Activated naive CD8-positive, alpha-beta T cell treated with anti-CD3 and anti-CD28 coated beads, Interleukin-2, amount 50 U/mL, for 24 hours (primary cell): Measurements from ENCODE around the gene NOTCH2.

ENCODE experiments used
- ATAC-seq: fragments of 150-1000 bp; cut with Tn5 transposase; one replicate; pipeline ENCODE4 v1.10.0; 2021
- DNase-seq: peaks from one replicate; pipeline ENCODE4 v3.0.0; 2021
- H3K27ac Mint-ChIP-seq: one replicate; pipeline ENCODE4 v1.8.0; 2021; ENCODE audit warnings: mild to moderate bottlenecking, mixed read lengths
- H3K27me3 Mint-ChIP-seq: one replicate; pipeline ENCODE4 v1.8.0; 2021; ENCODE audit warnings: mixed read lengths
- H3K36me3 Mint-ChIP-seq: one replicate; pipeline ENCODE4 v1.8.0; 2021; ENCODE audit warnings: low read depth, mixed read lengths
- H3K4me1 Mint-ChIP-seq: one replicate; pipeline ENCODE4 v1.8.0; 2021; ENCODE audit warnings: mixed read lengths
- H3K4me3 Mint-ChIP-seq: one replicate; pipeline ENCODE4 v1.8.0; 2021; ENCODE audit warnings: mild to moderate bottlenecking, moderate library complexity, mixed read lengths
- H3K9me3 Mint-ChIP-seq: one replicate; pipeline ENCODE4 v1.8.0; 2021; ENCODE audit warnings: mixed read lengths

NOTCH2 gene

DNA sequence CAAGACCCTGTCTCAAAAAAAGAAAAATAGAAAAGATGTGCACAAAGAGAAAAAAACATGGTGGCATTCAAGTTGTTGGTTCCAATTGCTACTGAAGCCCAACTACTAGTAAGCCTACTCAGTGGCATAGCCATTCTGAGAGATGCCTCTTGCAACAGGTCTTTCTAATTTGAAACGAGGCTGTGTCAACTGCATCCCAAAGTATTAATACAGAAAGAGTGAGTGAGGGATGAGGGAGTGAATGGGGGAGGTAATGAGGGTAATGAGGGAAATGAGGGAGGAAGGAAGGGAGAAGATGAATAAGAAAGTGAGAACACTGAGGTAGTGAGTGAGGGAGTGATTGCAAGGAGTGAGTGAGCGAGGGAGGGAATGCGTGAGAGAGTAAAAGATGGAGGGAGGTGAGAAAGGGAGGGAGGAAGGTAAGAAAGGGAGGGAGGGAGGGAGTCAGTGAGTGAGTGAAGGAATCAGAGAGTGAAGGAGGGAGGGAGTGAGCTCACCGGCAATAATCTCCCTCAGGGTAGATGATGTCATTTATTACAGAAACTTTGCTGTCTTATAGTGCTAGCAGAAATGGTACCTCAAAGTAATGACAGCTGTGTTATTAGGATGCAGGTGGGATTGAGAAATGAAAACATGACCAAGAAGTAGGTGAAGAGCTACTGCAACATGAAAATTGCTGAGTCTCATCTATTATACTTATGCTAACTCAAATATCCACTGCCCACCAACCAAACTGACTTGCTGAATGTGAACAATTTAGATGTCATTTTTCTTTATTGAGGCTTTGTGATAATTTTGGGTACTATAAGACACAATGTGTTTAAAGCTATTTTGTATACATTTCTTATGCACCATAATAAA is 97.5 kb downstream of the NOTCH2 start:
- no peaks in the 10 kb centered on the region for H3K9me3 Mint-ChIP-seq
- H3K4me1 Mint-ChIP-seq = peaks cover 7% of the 10 kb centered on the region
- no peaks in the 10 kb centered on the region for H3K27me3 Mint-ChIP-seq
- DNase-seq (no peak), ATAC-seq (no peak)
- H3K36me3 Mint-ChIP-seq = peaks cover 27% of the 10 kb centered on the region
- H3K27ac Mint-ChIP-seq = no peak overlapping the region
- no peak overlapping the region for H3K4me3 Mint-ChIP-seq

DNA sequence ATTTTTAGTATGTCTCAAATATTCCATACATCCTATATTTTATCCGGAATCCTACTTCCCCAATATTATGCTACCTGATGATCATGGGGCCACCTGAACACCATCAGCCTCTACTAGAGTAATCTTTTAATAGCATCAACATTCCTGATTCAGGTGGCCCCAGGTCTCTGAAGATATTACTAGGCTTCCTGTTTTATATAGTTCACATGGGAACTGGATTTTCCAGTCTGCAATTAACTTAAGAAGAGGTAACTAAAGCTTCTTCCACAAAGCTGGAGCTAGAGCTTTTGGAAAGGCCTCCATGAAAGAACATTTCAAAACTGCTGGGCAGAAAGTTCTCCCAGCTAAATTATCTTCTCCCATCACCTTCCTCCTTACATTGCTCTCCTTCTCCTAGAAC is 100.9 kb downstream of the NOTCH2 start:
- DNase-seq (no peak), ATAC-seq (no peak)
- H3K27me3 Mint-ChIP-seq = no peaks in the 10 kb centered on the region
- no peak overlapping the region for H3K27ac Mint-ChIP-seq
- H3K36me3 Mint-ChIP-seq = peaks cover 38% of the 10 kb centered on the region
- no peaks in the 10 kb centered on the region for H3K9me3 Mint-ChIP-seq
- no peak overlapping the region for H3K4me3 Mint-ChIP-seq
- peaks cover 6% of the 10 kb centered on the region for H3K4me1 Mint-ChIP-seq

DNA sequence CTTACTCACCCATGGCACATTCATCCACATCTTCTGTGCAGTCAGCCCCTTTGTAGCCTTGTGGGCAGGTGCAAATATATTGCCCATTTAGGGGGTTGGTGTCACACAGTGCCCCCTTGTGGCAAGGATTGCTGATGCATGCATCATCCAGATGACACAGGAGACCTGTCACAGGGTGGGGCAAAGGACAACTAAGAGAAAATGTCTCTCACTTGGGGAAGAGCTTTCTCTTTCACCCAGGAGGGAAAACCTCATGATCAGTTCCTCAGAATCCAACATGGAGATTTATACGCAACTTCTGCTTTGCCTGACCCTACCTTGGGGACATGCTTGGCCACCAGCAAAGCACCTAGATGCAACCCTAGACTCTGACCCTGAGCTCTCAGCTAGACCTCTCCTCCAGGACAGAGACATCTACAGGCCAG is 101.4 kb downstream of the NOTCH2 start:
- H3K4me1 Mint-ChIP-seq = peaks cover 6% of the 10 kb centered on the region
- no peak overlapping the region for H3K4me3 Mint-ChIP-seq
- H3K27me3 Mint-ChIP-seq = no peaks in the 10 kb centered on the region
- H3K36me3 Mint-ChIP-seq = peaks cover 38% of the 10 kb centered on the region
- peak; percentile 83 for DNase-seq
- no peaks in the 10 kb centered on the region for H3K9me3 Mint-ChIP-seq
- H3K27ac Mint-ChIP-seq = no peak overlapping the region
- peak; percentile 97 for ATAC-seq

DNA sequence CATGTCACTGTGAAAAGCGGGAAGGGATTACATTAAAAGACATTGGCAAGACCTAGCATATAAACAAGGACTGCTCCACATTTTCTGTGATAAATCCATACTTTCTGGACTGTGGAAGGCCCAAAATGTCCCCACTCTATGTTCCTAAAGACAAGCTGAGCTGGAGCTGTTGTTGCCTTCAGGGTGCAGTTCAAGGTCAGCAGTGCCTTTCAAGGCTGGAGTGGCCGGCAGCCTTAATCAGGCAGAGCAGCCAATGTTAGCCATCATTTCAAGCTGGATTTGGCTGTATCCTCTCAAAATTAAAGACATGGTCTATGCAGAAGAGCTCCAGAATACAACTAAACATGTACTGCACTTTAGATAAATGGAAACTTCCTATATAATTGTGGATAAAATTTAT is 102.8 kb downstream of the NOTCH2 start:
- Mint-ChIP-seq H3K36me3 (peaks cover 45% of the 10 kb centered on the region), H3K4me3 (no peak overlapping the region), H3K27me3 (no peaks in the 10 kb centered on the region), H3K4me1 (peaks cover 6% of the 10 kb centered on the region), H3K9me3 (no peaks in the 10 kb centered on the region), H3K27ac (no peak overlapping the region)
- DNase-seq (no peak), ATAC-seq (no peak)

DNA sequence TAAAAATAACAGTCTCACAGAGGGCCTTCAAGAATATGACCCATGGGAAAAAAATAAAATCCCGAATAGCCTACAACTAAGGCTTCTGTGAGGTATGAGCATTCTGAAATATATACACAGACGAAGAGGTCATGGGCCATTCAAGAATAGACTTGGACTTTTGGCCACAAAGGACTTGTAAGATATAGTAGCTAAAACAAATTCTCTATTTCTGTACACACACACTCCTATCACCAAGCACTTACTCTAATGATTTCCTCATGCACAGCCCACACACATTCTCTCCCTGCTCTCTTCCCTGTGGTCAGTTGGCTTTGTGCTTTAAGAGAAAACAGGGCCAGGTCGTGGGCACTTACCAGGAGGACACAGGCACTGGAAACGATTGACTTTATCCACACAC is 103.4 kb downstream of the NOTCH2 start:
- Mint-ChIP-seq H3K36me3 (peaks cover 39% of the 10 kb centered on the region), H3K27me3 (no peaks in the 10 kb centered on the region), H3K4me3 (no peak overlapping the region), H3K4me1 (peaks cover 6% of the 10 kb centered on the region), H3K9me3 (no peaks in the 10 kb centered on the region), H3K27ac (no peak overlapping the region)
- no peak for DNase-seq
- ATAC-seq = no peak

DNA sequence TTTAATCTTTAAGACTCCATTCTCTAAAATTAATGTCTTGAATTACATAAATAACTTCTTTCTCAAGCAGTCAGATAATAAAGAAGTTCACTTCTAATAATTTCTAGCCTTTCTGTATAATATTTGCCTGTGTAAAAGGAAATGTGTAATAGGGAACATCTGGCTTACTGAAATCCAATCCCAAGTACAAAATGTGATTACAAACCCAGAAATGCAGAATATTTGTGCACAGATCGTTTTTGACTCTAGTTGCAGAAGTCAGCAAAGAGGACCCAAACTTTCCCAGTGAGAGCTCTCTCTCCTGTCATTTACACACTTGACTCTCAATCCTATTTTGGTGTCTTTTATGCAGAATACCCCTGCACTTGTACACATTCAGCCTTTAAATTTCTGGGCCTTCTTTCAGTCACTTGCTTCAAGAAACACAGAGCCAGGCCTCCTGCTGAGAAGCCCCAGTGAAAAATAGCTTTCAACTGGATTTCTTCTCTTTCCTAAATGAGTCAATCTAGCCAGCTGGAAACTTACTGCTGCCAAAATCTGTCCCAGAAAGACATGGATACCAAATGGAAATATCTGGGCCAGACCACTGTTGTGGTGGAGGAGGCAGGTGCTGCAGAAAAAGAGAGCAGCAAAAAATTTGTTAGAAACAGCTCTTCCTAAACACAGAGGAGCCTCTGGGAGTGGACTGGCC is 104.6 kb downstream of the NOTCH2 start:
- H3K36me3 Mint-ChIP-seq = peaks cover 38% of the 10 kb centered on the region
- H3K4me3 Mint-ChIP-seq = no peak overlapping the region
- H3K27ac Mint-ChIP-seq = no peak overlapping the region
- no peak for DNase-seq
- no peaks in the 10 kb centered on the region for H3K9me3 Mint-ChIP-seq
- no peaks in the 10 kb centered on the region for H3K27me3 Mint-ChIP-seq
- no peak for ATAC-seq
- peaks cover 6% of the 10 kb centered on the region for H3K4me1 Mint-ChIP-seq

DNA sequence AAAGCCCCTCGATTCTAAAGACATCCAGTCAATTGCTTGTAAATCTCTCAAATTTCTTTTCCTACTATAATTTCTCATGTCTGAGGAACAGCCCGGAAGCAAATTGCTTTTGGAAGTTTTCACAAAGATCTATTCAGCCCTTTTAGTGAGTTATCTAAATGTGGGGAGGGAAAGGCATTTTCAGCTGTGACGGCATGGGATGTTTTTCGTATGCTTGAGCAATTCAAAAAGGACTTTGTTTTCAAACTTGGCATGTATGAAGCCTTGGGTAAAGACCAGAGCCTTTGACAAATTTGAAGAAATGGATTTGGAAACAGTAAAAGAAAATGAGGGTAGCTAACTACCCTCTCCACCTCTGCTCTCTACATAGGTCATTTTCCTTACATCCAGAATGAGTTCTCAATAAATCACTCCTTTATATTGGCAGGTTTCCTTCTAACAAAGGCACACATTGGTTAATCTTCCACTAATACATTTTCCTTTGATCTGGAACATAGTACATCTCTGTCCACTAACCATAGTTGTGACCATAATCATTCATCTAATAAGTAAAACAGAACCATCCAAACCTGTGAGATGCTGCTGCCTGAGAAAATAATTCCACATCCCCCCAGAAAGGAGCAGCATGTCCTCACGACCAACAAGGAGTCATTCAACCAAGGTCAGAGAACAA is 107.0 kb downstream of the NOTCH2 start:
- Mint-ChIP-seq H3K4me1 (no peaks in the 10 kb centered on the region), H3K4me3 (no peak overlapping the region), H3K27me3 (no peaks in the 10 kb centered on the region), H3K36me3 (peaks cover 33% of the 10 kb centered on the region), H3K27ac (no peak overlapping the region), H3K9me3 (no peaks in the 10 kb centered on the region)
- ATAC-seq = no peak
- DNase-seq = no peak

DNA sequence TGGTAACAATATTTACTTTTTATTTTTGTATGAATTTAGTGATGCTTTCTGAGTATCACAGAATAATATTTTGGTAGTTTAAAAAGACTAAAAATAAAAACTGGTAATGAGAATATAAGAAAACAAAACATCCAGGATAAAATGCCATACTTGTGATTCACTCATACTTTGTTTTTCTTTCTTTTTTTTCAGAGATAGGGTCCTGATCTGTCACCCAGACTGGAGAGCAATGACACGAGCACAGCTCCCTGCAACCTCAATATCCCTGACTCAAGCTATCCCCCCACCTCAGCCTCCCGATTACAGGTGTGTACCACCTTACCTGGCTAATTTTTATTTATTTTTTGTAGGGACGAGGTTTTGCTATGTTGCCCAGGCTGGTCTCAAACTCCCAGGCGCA is 109.0 kb downstream of the NOTCH2 start:
- DNase-seq (no peak), ATAC-seq (no peak)
- no peak overlapping the region for H3K27ac Mint-ChIP-seq
- peaks cover 4% of the 10 kb centered on the region for H3K4me1 Mint-ChIP-seq
- peaks cover 20% of the 10 kb centered on the region for H3K36me3 Mint-ChIP-seq
- H3K4me3 Mint-ChIP-seq = no peak overlapping the region
- no peaks in the 10 kb centered on the region for H3K27me3 Mint-ChIP-seq
- H3K9me3 Mint-ChIP-seq = no peaks in the 10 kb centered on the region

DNA sequence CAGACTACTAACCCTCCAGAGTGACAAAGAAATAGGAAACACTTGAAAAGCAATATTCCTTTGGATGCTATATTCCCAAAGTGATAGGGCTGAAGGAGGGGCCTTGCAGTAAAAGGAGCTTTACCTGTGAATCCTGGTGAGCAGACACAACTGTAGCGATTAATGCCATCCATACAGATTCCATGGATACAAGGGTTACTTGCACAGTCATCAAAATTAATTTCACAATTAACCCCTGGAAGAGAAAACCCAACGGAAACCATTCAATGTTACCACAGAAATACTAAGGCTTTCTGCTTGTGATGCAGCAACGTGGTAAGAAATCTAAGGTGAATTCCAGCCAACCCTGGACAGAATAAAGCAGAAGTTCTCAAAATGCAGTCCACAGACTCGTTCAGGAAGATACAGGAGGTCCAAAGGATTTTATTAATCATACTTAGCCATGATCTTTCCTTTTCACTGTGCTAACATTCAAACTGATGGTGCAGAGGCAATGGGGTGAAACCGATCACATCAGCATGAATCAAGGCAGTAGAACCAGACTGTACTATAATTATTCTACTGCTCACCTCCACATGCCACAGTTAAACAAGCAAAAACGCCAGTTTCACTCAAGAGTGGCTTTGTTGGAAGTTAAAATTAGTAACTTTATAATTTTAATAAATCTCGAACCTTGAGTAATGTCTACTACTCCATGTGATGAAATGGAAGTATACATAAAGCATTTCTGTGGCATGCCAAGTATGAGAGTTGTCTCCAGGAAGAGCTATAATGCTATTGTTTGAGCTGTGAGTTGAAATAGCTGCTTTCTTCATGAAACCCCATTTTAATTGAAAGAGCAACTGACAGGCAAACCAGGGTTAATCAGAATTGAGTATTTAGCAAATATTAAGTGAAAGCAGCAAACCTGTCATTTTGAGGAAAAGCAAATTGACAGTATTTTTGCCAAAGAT is 109.9 kb downstream of the NOTCH2 start:
- no peak for DNase-seq
- H3K27ac Mint-ChIP-seq = no peak overlapping the region
- H3K27me3 Mint-ChIP-seq = no peaks in the 10 kb centered on the region
- peaks cover 4% of the 10 kb centered on the region for H3K4me1 Mint-ChIP-seq
- no peak for ATAC-seq
- no peaks in the 10 kb centered on the region for H3K9me3 Mint-ChIP-seq
- peaks cover 14% of the 10 kb centered on the region for H3K36me3 Mint-ChIP-seq
- H3K4me3 Mint-ChIP-seq = no peak overlapping the region

DNA sequence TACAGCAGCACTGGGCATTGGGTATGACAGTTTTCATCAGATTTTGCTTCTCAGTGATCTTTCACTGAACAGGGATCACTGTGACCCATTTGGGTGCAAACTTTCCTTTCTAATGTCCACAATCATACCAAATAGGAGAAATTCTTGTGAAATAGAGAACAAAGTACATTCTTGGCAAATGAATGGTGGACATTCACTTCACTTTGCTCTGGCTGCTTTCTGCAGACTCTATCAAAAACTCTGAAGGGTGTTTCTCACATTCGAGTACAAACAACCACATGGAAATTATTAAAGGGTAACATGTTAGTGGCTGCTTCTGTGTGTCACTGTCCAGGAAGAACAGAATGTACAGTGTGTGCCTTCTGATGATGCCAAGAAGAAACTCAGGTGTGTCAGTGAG is 111.2 kb downstream of the NOTCH2 start:
- Mint-ChIP-seq H3K27ac (no peak overlapping the region), H3K4me1 (peaks cover 4% of the 10 kb centered on the region), H3K4me3 (no peak overlapping the region), H3K36me3 (peaks cover 15% of the 10 kb centered on the region), H3K27me3 (no peaks in the 10 kb centered on the region), H3K9me3 (no peaks in the 10 kb centered on the region)
- ATAC-seq (no peak), DNase-seq (no peak)

DNA sequence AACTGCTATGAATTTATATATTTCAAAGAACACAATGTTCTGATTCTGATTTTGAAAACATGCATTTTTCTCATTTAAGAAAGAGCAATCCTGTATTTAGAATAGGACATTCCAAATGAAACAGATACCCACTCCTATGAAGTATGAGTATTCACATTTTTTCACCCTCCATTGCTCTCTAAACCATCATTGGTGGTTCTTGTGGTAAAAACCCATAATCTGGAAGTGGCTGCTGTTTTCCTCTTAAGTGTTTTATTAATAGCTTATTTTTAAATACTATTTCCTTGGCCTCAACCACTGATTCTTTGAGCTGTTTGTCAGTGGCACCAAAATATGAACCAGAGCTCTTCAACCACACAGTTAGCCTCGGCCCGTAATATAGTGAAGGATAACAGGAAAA is 113.2 kb downstream of the NOTCH2 start:
- DNase-seq = no peak
- no peak overlapping the region for H3K4me3 Mint-ChIP-seq
- no peak for ATAC-seq
- no peak overlapping the region for H3K27ac Mint-ChIP-seq
- H3K27me3 Mint-ChIP-seq = no peaks in the 10 kb centered on the region
- H3K36me3 Mint-ChIP-seq = peaks cover 9% of the 10 kb centered on the region
- peaks cover 4% of the 10 kb centered on the region for H3K4me1 Mint-ChIP-seq
- H3K9me3 Mint-ChIP-seq = no peaks in the 10 kb centered on the region

DNA sequence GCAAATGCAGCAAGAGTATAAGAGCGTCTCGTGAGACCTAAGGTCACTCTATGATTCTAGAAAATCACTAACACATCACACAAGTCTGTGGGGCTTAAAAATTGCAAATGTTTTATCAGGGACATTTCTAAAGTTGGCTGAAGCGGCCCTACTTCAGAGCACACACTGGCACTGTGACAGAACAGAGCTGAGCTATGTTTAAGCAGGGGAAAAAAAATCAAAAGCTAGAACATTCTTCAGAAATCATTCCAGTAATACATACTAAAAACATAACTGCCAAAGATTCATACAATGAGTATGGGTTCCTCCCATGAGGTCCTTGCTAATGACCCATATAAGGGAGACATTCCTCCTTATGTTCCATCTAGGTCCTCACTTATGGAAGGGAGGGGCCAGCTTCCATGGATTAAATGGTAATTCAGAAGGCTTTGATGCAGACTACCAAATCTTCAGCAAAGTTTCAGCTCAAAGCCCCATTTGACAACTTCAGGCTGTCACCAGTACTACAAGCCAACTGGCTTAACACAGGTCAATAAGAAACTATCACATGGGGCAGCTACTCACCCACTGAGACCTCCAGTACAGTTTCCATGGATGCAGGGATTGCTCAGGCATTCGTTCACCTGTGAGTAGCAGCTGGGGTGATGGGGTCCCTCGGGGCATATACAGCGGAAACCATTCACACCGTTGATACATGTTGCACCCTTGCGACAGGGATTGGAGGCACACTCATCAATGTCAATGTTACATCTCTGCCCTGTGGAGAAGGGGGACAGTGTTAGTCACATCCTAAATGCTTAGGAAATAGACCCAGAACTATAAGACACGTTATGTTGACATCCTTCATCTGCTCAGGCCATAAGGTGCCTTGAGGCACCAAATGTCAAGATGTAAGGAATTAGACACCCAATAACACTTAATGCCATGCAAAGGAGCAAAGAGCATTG is 114.7 kb downstream of the NOTCH2 start:
- Mint-ChIP-seq H3K36me3 (peaks cover 10% of the 10 kb centered on the region), H3K27ac (no peak overlapping the region), H3K9me3 (no peaks in the 10 kb centered on the region), H3K27me3 (no peaks in the 10 kb centered on the region), H3K4me1 (peaks cover 4% of the 10 kb centered on the region), H3K4me3 (no peak overlapping the region)
- ATAC-seq = no peak
- DNase-seq = no peak

DNA sequence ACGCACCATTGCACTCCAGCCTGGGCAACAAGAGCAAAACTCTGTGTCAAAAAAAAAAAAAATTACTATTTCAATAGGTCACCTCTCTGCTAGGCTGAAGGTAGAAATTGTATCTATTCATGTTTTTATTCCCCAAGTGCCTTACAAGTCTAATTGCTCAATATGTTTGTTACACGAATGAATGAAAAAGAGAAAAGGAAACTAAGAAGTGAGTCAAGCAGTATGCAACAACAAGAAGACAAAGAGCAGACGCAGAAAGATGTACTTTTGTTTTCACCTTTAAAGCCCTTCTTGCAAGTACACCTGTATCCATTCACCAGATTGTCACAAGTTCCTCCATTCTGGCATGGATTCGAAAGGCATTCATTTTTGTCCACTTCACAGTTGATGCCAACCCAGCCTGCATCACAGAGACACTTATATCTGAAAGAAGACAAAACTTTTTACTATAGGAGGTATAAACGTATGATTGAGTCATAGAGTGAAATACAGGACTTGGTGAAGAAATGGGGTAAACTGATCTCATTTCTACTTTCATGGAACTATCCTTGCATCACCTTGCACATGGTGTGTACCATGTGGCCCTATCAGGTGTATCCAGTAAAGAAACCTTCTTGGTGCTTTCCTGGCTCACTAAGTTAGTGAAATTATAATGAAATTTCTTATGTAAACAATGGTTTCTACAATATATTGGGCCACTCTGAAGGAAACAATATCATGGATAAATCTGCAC is 116.0 kb downstream of the NOTCH2 start:
- Mint-ChIP-seq H3K4me3 (no peak overlapping the region), H3K36me3 (peaks cover 12% of the 10 kb centered on the region), H3K27ac (no peak overlapping the region), H3K9me3 (no peaks in the 10 kb centered on the region), H3K4me1 (peaks cover 4% of the 10 kb centered on the region), H3K27me3 (no peaks in the 10 kb centered on the region)
- DNase-seq = no peak
- ATAC-seq = no peak
